ENCODE measurements around the gene CEMP1. TPM values are rescaled to one million over a fixed set of nuclear protein-coding genes. Genes with fewer than 3 reads are reported as not detected.
A peak's percentile ranks its signal among the peaks of the same experiment; 100 is the strongest.

CEMP1 gene
- total RNA-seq, 1 experiment from 2014 or later, result not detected

GRCh38 chr16:2523801-2524231 is 7.4 kb downstream of the CEMP1 start:
- Histone ChIP-seq H3K23me2 (ENCODE audit: insufficient read length, low read depth, low read length, poor library complexity, severe bottlenecking) (peaks cover 4% of the 10 kb centered on the region), H3K9ac (ENCODE audit: extremely low read depth, insufficient read length, low read length) (no peak overlapping the region), H4K5ac (ENCODE audit: insufficient read length, low read depth, low read length) (no peak overlapping the region), H4K8ac (replicated peaks; ENCODE audit: insufficient read length, low read depth, low read length) (no peak overlapping the region), H3K23ac (ENCODE audit: insufficient read length, low read depth, low read length) (no peak overlapping the region), H3K18ac (ENCODE audit: insufficient read length, low read depth, low read length) (no peak overlapping the region), H4K20me1 (ENCODE audit: control insufficient read depth, insufficient read depth, insufficient read length) (no peaks in the 10 kb centered on the region), H3K27me3 (ENCODE audit: insufficient read depth, low read length) (no peaks in the 10 kb centered on the region), H3K4ac (ENCODE audit: low read depth, low read length) (no peak overlapping the region), H2BK12ac (ENCODE audit: insufficient read length, low read depth, low read length) (no peak overlapping the region), H3K9me3 (ENCODE audit: control insufficient read depth, low read depth, low read length) (no peaks in the 10 kb centered on the region), H2AFZ (ENCODE audit: low read length) (no peak overlapping the region), H2AK5ac (ENCODE audit: insufficient read length, low read length) (no peak overlapping the region), H3K56ac (ENCODE audit: insufficient read length, low read depth, low read length) (no peak overlapping the region), H3K14ac (ENCODE audit: insufficient read depth, low read length) (no peak overlapping the region), H2BK120ac (ENCODE audit: low read depth, low read length, poor library complexity, severe bottlenecking) (no peak overlapping the region), H2BK5ac (ENCODE audit: insufficient read length, low read length) (no peak overlapping the region), H2BK20ac (ENCODE audit: low read depth, low read length, poor library complexity, severe bottlenecking) (no peak overlapping the region), H4K91ac (ENCODE audit: insufficient read length, low read depth, low read length) (no peak overlapping the region), H2BK15ac (ENCODE audit: low read depth, low read length) (no peak overlapping the region), H3K4me2 (ENCODE audit: insufficient read depth, insufficient read length, low read length) (no peak overlapping the region), H3K79me1 (ENCODE audit: insufficient read depth, low read depth, low read length, poor library complexity, severe bottlenecking) (peaks cover 2% of the 10 kb centered on the region), H3T11ph (ENCODE audit: low read length) (no peak overlapping the region), H3K79me2 (ENCODE audit: insufficient read depth, low read length) (no peaks in the 10 kb centered on the region), H3K27ac (ENCODE audit: insufficient read length, low read depth, low read length) (no peak overlapping the region), H3K4me1 (ENCODE audit: insufficient read depth, low read length) (no peaks in the 10 kb centered on the region)
- Mint-ChIP-seq H3K27me3 (ENCODE audit: low read depth) (no peaks in the 10 kb centered on the region; the same call in 1 of the 2 replicates), H3K4me1 (peaks cover 8 to 16% of the 10 kb centered on the region in 2 experiments), H3K27ac (peak overlapping the region in 2 of 3 experiments; percentile 38 to 97; a peak in 1 of 7 replicates), H3K36me3 (ENCODE audit: insufficient read depth in 1 of 3, low read depth in 3 of 3) (peaks cover 6 to 47% (median 29%) of the 10 kb centered on the region in 3 experiments; a peak in 6 of 7 replicates), H3K4me3 (no peak overlapping the region), H3K9me3 (no peaks in the 10 kb centered on the region)
- DNase-seq, result peak; percentile 21
- no CpG with 5 or more reads among the region's 6 CpGs for WGBS (ENCODE audit: extremely low coverage, insufficient read length, low lambda C conversion rate)
- TF ChIP-seq CTCF (conservative IDR thresholded peaks at IDR 0.05), result no peak
